ENCODE results near the gene HDAC7. TPM values are rescaled to one million over a fixed set of nuclear protein-coding genes. Genes with fewer than 3 reads are reported as not detected.

HDAC7 gene
- total and polyA plus RNA-seq, 2 of the 13 experiments (the other 11 are each of a cell fraction or from before 2014, with no cell fraction given) = 4.6 to 10.8 TPM

DNA sequence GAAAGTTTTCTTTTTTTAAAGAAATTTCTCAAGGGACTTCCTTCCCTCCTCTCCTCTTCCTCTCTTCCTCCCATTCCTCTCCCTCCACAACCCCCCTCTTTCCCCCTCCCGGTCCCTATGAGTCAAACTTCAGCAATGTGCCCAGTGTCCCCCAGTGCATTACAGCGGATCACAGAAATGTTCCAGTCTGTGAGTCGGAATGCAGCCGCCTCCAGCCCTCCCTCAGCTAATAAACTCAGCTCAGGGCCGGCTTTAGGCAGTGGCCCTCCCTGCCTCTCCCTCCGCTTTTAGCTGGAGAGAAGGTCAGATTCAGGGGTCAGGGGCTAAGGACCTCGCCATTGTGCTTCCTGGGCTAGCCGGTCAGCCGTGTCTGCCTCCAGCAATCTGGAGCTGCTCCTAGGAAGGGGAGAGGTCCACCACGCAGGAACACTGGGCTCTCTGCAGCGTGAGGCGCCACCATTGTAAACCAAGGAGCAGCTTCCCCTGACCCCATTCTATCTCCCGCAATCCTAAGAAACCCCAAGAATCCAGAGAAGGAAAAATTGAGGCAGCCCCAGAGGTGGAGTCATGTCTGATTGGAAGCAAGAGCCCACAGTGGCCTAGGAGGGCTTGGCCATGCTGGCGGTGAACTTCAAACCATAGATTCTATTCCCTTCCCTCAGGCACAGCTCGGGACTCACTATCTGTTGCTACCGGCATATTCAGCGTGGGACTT lies 1.1 kb upstream of the HDAC7 start (continued):
- TF ChIP-seq, protein P1, sequence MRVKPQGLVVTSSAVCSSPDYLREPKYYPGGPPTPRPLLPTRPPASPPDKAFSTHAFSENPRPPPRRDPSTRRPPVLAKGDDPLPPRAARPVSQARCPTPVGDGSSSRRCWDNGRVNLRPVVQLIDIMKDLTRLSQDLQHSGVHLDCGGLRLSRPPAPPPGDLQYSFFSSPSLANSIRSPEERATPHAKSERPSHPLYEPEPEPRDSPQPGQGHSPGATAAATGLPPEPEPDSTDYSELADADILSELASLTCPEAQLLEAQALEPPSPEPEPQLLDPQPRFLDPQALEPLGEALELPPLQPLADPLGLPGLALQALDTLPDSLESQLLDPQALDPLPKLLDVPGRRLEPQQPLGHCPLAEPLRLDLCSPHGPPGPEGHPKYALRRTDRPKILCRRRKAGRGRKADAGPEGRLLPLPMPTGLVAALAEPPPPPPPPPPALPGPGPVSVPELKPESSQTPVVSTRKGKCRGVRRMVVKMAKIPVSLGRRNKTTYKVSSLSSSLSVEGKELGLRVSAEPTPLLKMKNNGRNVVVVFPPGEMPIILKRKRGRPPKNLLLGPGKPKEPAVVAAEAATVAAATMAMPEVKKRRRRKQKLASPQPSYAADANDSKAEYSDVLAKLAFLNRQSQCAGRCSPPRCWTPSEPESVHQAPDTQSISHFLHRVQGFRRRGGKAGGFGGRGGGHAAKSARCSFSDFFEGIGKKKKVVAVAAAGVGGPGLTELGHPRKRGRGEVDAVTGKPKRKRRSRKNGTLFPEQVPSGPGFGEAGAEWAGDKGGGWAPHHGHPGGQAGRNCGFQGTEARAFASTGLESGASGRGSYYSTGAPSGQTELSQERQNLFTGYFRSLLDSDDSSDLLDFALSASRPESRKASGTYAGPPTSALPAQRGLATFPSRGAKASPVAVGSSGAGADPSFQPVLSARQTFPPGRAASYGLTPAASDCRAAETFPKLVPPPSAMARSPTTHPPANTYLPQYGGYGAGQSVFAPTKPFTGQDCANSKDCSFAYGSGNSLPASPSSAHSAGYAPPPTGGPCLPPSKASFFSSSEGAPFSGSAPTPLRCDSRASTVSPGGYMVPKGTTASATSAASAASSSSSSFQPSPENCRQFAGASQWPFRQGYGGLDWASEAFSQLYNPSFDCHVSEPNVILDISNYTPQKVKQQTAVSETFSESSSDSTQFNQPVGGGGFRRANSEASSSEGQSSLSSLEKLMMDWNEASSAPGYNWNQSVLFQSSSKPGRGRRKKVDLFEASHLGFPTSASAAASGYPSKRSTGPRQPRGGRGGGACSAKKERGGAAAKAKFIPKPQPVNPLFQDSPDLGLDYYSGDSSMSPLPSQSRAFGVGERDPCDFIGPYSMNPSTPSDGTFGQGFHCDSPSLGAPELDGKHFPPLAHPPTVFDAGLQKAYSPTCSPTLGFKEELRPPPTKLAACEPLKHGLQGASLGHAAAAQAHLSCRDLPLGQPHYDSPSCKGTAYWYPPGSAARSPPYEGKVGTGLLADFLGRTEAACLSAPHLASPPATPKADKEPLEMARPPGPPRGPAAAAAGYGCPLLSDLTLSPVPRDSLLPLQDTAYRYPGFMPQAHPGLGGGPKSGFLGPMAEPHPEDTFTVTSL (CRISPR knock-in tag; IDR thresholded peaks at IDR 0.05; ENCODE audit: borderline replicate concordance) = no peak
- 0 out of 2 replicates have a peak, but pooled peaks have one; percentile 38 for TF ChIP-seq POLR2G (IDR thresholded peaks at IDR 0.05; ENCODE audit: low read depth, low read length)
- no peak for TF ChIP-seq BRCA1 (CRISPR knock-in tag; IDR thresholded peaks at IDR 0.05)
- no peak for TF ChIP-seq ZNF205 (CRISPR knock-in tag; IDR thresholded peaks at IDR 0.05)
- no peak for TF ChIP-seq ZC3H4 (CRISPR knock-in tag; IDR thresholded peaks at IDR 0.05; ENCODE audit: borderline replicate concordance)
- peak; percentile 93 for TF ChIP-seq FOSL2 (CRISPR knock-in tag; IDR thresholded peaks at IDR 0.05)
- TF ChIP-seq MTA3 (CRISPR knock-in tag; IDR thresholded peaks at IDR 0.05) = no peak
- TF ChIP-seq HNF4G (IDR thresholded peaks at IDR 0.05; ENCODE audit: borderline replicate concordance, low read depth, low read length) = no peak
- TF ChIP-seq HNF4G (CRISPR knock-in tag; IDR thresholded peaks at IDR 0.05; ENCODE audit: borderline replicate concordance, low read depth) = no peak
- TF ChIP-seq SIN3B (IDR thresholded peaks at IDR 0.05; ENCODE audit: low read length) = no peak
- no peak for TF ChIP-seq ZNF770 (CRISPR knock-in tag; IDR thresholded peaks at IDR 0.05)
- no peak for TF ChIP-seq ZNF44 (CRISPR knock-in tag; IDR thresholded peaks at IDR 0.05)
- TF ChIP-seq GABPB1 (CRISPR knock-in tag; IDR thresholded peaks at IDR 0.05) = no peak
- TF ChIP-seq RFX1 (IDR thresholded peaks at IDR 0.05) = no peak
- TF ChIP-seq CBFB (CRISPR knock-in tag; IDR thresholded peaks at IDR 0.05) = no peak
- TF ChIP-seq ZFX (CRISPR knock-in tag; IDR thresholded peaks at IDR 0.05; ENCODE audit: low read depth) = no peak; the same call in 1 of the 2 replicates
- no peak for TF ChIP-seq ETV6 (CRISPR knock-in tag; conservative IDR thresholded peaks at IDR 0.05)
- no peak for TF ChIP-seq ZFP90 (CRISPR knock-in tag; IDR thresholded peaks at IDR 0.05; ENCODE audit: borderline replicate concordance)
- TF ChIP-seq SAP130 (CRISPR knock-in tag; IDR thresholded peaks at IDR 0.05; ENCODE audit: low read depth) = 0 out of 2 replicates have a peak, but pooled peaks have one; percentile 32
- no peak for TF ChIP-seq MBD4 (IDR thresholded peaks at IDR 0.05; ENCODE audit: borderline replicate concordance, low read length)
- no peak for TF ChIP-seq ZNF232 (CRISPR knock-in tag; IDR thresholded peaks at IDR 0.05; ENCODE audit: borderline replicate concordance)
- no peak for TF ChIP-seq EED (CRISPR knock-in tag; IDR thresholded peaks at IDR 0.05)
- no peak for TF ChIP-seq ZNF160 (CRISPR knock-in tag; IDR thresholded peaks at IDR 0.05)
- TF ChIP-seq FOXK2 (IDR thresholded peaks at IDR 0.05) = no peak
- 0 out of 2 replicates have a peak, but pooled peaks have one; percentile 30 for TF ChIP-seq THAP7 (CRISPR knock-in tag; IDR thresholded peaks at IDR 0.05)

Data from HepG2 (cell line).